ENCODE results near the gene YY2. TPM values are rescaled to one million over a fixed set of nuclear protein-coding genes. Genes with fewer than 3 reads are reported as not detected.

The YY2 gene
- total and polyA plus RNA-seq, 9 of the 15 experiments (the other 6 are each of a cell fraction or from before 2014, with no cell fraction given): 0.77 to 2.2 (median 1.1) TPM

GRCh38 chrX:21813612-21814368, 42.0 kb upstream of the YY2 start:
- Histone ChIP-seq H3K27me3 (ENCODE audit: control insufficient read depth in 2 of 2, insufficient read depth in 2 of 2, low read length in 2 of 2) (no peaks in the 10 kb centered on the region), H3K9me1 (ENCODE audit: control insufficient read depth, insufficient read depth, low read length) (no peaks in the 10 kb centered on the region), H3K9ac (ENCODE audit: insufficient read depth in 1 of 2, low read depth in 2 of 2, low read length in 2 of 2) (no peak overlapping the region), H3K4me2 (ENCODE audit: insufficient read depth, low read length) (no peak overlapping the region), H3K4me1 (replicated peaks in 1 of 2; ENCODE audit: control insufficient read depth in 2 of 2, insufficient read depth in 2 of 2, low read length in 2 of 2) (no peaks in the 10 kb centered on the region), H3K79me2 (ENCODE audit: control insufficient read depth, insufficient read depth, low read length) (no peaks in the 10 kb centered on the region), H3K9me3 (replicated peaks; ENCODE audit: control insufficient read depth, insufficient read depth, low read depth, low read length) (no peaks in the 10 kb centered on the region), H4K20me1 (replicated peaks; ENCODE audit: control insufficient read depth, insufficient read depth, low read length) (no peaks in the 10 kb centered on the region), H3K27ac (ENCODE audit: extremely low read depth, low read depth, low read length) (no peak overlapping the region), H2AFZ (ENCODE audit: low read depth, low read length) (no peak overlapping the region), H3K36me3 (ENCODE audit: control insufficient read depth, insufficient read depth, low read length) (no peaks in the 10 kb centered on the region), H3K4me3 (no peak overlapping the region)
- DNase-seq (ENCODE audit: extremely low read depth in 1 of 4, low spot score in 3 of 4): no peak
- in situ Hi-C loops (cut with MboI) (no loop called here), intact Hi-C loops (cut with micrococcal nuclease) (no loop called here)
- ChIA-PET CTCF (ENCODE audit: low intra/inter-chr PET ratio) (no interaction called here), POLR2A (interaction anchor here (0.7 to 0.9 kb wide), 2 partner anchors 9 to 11 kb away, joined by 3 read pairs; no protein-coding TSS in a partner anchor)
- no peak for ATAC-seq
- no TSS peak for BruUV-seq (replicated peaks)
- TF ChIP-seq SMC3 (conservative IDR thresholded peaks at IDR 0.05; ENCODE audit: insufficient read depth, low read depth, low read length): no peak
- no peak for TF ChIP-seq MEF2D (tag; conservative IDR thresholded peaks at IDR 0.05; ENCODE audit: low read depth)
- TF ChIP-seq, protein P1, sequence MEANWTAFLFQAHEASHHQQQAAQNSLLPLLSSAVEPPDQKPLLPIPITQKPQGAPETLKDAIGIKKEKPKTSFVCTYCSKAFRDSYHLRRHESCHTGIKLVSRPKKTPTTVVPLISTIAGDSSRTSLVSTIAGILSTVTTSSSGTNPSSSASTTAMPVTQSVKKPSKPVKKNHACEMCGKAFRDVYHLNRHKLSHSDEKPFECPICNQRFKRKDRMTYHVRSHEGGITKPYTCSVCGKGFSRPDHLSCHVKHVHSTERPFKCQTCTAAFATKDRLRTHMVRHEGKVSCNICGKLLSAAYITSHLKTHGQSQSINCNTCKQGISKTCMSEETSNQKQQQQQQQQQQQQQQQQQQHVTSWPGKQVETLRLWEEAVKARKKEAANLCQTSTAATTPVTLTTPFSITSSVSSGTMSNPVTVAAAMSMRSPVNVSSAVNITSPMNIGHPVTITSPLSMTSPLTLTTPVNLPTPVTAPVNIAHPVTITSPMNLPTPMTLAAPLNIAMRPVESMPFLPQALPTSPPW (CRISPR knock-in tag; IDR thresholded peaks at IDR 0.05): no peak
- no peak for TF ChIP-seq ZNF134 (CRISPR knock-in tag; conservative IDR thresholded peaks at IDR 0.05)
- TF ChIP-seq, protein P2, sequence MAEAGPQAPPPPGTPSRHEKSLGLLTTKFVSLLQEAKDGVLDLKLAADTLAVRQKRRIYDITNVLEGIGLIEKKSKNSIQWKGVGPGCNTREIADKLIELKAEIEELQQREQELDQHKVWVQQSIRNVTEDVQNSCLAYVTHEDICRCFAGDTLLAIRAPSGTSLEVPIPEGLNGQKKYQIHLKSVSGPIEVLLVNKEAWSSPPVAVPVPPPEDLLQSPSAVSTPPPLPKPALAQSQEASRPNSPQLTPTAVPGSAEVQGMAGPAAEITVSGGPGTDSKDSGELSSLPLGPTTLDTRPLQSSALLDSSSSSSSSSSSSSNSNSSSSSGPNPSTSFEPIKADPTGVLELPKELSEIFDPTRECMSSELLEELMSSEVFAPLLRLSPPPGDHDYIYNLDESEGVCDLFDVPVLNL (CRISPR knock-in tag; IDR thresholded peaks at IDR 0.05; ENCODE audit: low read depth): no peak
- TF ChIP-seq ZNF584 (CRISPR knock-in tag; IDR thresholded peaks at IDR 0.05; ENCODE audit: low read depth): no peak
- FAIRE-seq: no peak

All from K562 (cell line).